HepG2 (cell line): Measurements from ENCODE around the gene USP5. TPM values are rescaled to one million over a fixed set of nuclear protein-coding genes. Genes with fewer than 3 reads are reported as not detected.

Experiments
- ATF7-NPFF ChIP-seq: sonication (generic); formaldehyde crosslinking; IDR thresholded peaks from 2 replicates; pipeline ENCODE4 v1.8.1; 2023; ENCODE audit warnings: mild to moderate bottlenecking, low read depth, missing genetic modification reagents, moderate library complexity
- CHCHD3 ChIP-seq: sonication (generic); formaldehyde crosslinking; IDR thresholded peaks from 2 replicates; pipeline ENCODE4 v1.8.0; 2022; ENCODE audit warnings: mild to moderate bottlenecking, missing genetic modification reagents, moderate library complexity
- CREB1 ChIP-seq, 2 experiments: fragments of 450-650 bp in 1 of 2; IDR thresholded peaks; 2 replicates each; pipeline ENCODE4 v1.6.1; 2016 to 2017; ENCODE audit warnings: control low read depth in 1 of 2, mild to moderate bottlenecking in 1 of 2, missing compliant biosample characterization in 1 of 2, missing genetic modification characterization in 1 of 2
- DNMT3B ChIP-seq: conservative IDR thresholded peaks from 2 replicates; pipeline ENCODE4 v1.6.1; 2016; ENCODE audit warnings: missing biosample characterization, control low read depth
- KDM5A ChIP-seq: fragments of 200-600 bp; sonication (generic); IDR thresholded peaks from 2 replicates; pipeline ENCODE4 v1.7.0; 2018; ENCODE audit warnings: antibody characterized with exemption, mild to moderate bottlenecking, low read length, borderline replicate concordance
- MBNL3 ChIP-seq: fragments of 250-450 bp; sonication (Bioruptor Pico); conservative IDR thresholded peaks from 2 replicates; pipeline ENCODE4 v1.8.0; 2022; ENCODE audit warnings: mild to moderate bottlenecking, inconsistent platforms
- MZF1 ChIP-seq: sonication (generic); formaldehyde crosslinking; IDR thresholded peaks from 2 replicates; pipeline ENCODE4 v1.8.1; 2023; ENCODE audit warnings: mild to moderate bottlenecking, missing genetic modification reagents, borderline replicate concordance
- NR3C1 ChIP-seq: sonication (generic); formaldehyde crosslinking; IDR thresholded peaks from 2 replicates; pipeline ENCODE4 v1.4.0; 2020; ENCODE audit warnings: missing genetic modification reagents
- PAWR ChIP-seq: sonication (generic); formaldehyde crosslinking; IDR thresholded peaks from 2 replicates; pipeline ENCODE4 v1.4.0; 2020; ENCODE audit warnings: missing genetic modification reagents, mild to moderate bottlenecking, borderline replicate concordance
- PAX8 ChIP-seq: sonication (generic); formaldehyde crosslinking; IDR thresholded peaks from 2 replicates; pipeline ENCODE4 v1.8.0; 2022; ENCODE audit warnings: mild to moderate bottlenecking, missing genetic modification reagents, borderline replicate concordance
- POLR2AphosphoS2 ChIP-seq: IDR thresholded peaks from 2 replicates; pipeline ENCODE4 v1.6.1; 2011; ENCODE audit warnings: low read depth, low read length, improper control_type of control experiment
- RFX1 ChIP-seq: fragments of 450-650 bp; IDR thresholded peaks from 2 replicates; pipeline ENCODE4 v1.6.1; 2017
- RFXAP ChIP-seq: sonication (generic); formaldehyde crosslinking; IDR thresholded peaks from 2 replicates; pipeline ENCODE4 v1.4.0; 2020; ENCODE audit warnings: missing genetic modification reagents, borderline replicate concordance
- SP4 ChIP-seq: sonication (generic); formaldehyde crosslinking; IDR thresholded peaks from 2 replicates; pipeline ENCODE4 v1.8.1; 2023; ENCODE audit warnings: mild to moderate bottlenecking, missing genetic modification reagents
- STAG1 ChIP-seq: sonication (generic); formaldehyde crosslinking; IDR thresholded peaks from 2 replicates; pipeline ENCODE4 v1.4.0; 2020; ENCODE audit warnings: missing genetic modification reagents
- TCF12 ChIP-seq, 2 experiments: fragments of 450-650 bp in 1 of 2; sonication (generic) in 1 of 2; formaldehyde crosslinking in 1 of 2; IDR thresholded peaks; 2 replicates each; pipeline versions ENCODE4 v1.6.1 to v1.8.0; 2017 to 2022; ENCODE audit warnings: antibody characterized with exemption in 1 of 2, mild to moderate bottlenecking in 1 of 2, missing genetic modification reagents in 1 of 2, moderate library complexity in 1 of 2
- YEATS2 ChIP-seq: sonication (generic); formaldehyde crosslinking; IDR thresholded peaks from 2 replicates; pipeline ENCODE4 v1.4.0; 2020; ENCODE audit warnings: missing genetic modification reagents, borderline replicate concordance
- ZMYM3 ChIP-seq: sonication (generic); formaldehyde crosslinking; IDR thresholded peaks from 2 replicates; pipeline ENCODE4 v1.5.1; 2020; ENCODE audit warnings: mild to moderate bottlenecking, missing genetic modification reagents
- ZNF567 ChIP-seq: sonication (generic); formaldehyde crosslinking; IDR thresholded peaks from 2 replicates; pipeline ENCODE4 v1.8.1; 2023; ENCODE audit warnings: mild to moderate bottlenecking, missing genetic modification reagents, borderline replicate concordance
- ZNF616 ChIP-seq: sonication (generic); formaldehyde crosslinking; IDR thresholded peaks from 2 replicates; pipeline ENCODE4 v1.5.0; 2020; ENCODE audit warnings: low read depth, mild to moderate bottlenecking, missing genetic modification reagents
- ZNF713 ChIP-seq: sonication (generic); formaldehyde crosslinking; IDR thresholded peaks from 2 replicates; pipeline ENCODE4 v1.4.0; 2020; ENCODE audit warnings: mild to moderate bottlenecking, missing genetic modification reagents
- ZNF766 ChIP-seq: sonication (generic); formaldehyde crosslinking; IDR thresholded peaks from 2 replicates; pipeline ENCODE4 v1.5.0; 2020; ENCODE audit warnings: missing genetic modification reagents, borderline replicate concordance
- ZZZ3 ChIP-seq: sonication (generic); formaldehyde crosslinking; IDR thresholded peaks from 2 replicates; pipeline ENCODE4 v1.4.0; 2020; ENCODE audit warnings: missing genetic modification reagents, mild to moderate bottlenecking, borderline replicate concordance
- polyA plus RNA-seq, 8 experiments: library from polyadenylated mRNA; depleted of rRNA in 3 of 8; stranded (reverse) in 7 of 8; unstranded in 1 of 8; fragments of >200 nt; fragmentation: Illumina TruSeq in 4 of 8; extraction: Trizol in 4 of 8; gene quantifications; 2 replicates each; pipeline versions ENCODE4 v1.2.1 to v1.2.3, GENCODE V29; 2011 to 2016; ENCODE audit warnings: low read depth in 4 of 8, missing spikeins in 1 of 8, mixed read lengths in 1 of 8; ENCODE audit not compliant: insufficient read depth in 1 of 8
- total RNA-seq, 5 experiments: library from RNA; depleted of rRNA; stranded (reverse); fragments of >200 nt; fragmentation: Illumina TruSeq; extraction: Trizol; gene quantifications; 2 replicates each; pipeline ENCODE4 v1.2.3, GENCODE V29; 2016; ENCODE audit warnings: low read depth in 1 of 5
- TF ChIP-seq, protein P1 (sequence below): sonication (generic); formaldehyde crosslinking; IDR thresholded peaks from 2 replicates; pipeline ENCODE4 v1.5.1; 2020; ENCODE audit warnings: mild to moderate bottlenecking, missing genetic modification reagents, borderline replicate concordance
- TF ChIP-seq, protein P2 (sequence below): sonication (generic); formaldehyde crosslinking; conservative IDR thresholded peaks from 2 replicates; pipeline ENCODE4 v1.5.0; 2020; ENCODE audit warnings: missing genetic modification reagents
- TF ChIP-seq, protein P3 (sequence below): sonication (generic); formaldehyde crosslinking; IDR thresholded peaks from 2 replicates; pipeline ENCODE4 v1.4.0; 2020; ENCODE audit warnings: missing genetic modification reagents

USP5 gene
- total and polyA plus RNA-seq, 2 of the 13 experiments (the other 11 are each of a cell fraction or from before 2014, with no cell fraction given) = 39.6 to 56.0 TPM

DNA sequence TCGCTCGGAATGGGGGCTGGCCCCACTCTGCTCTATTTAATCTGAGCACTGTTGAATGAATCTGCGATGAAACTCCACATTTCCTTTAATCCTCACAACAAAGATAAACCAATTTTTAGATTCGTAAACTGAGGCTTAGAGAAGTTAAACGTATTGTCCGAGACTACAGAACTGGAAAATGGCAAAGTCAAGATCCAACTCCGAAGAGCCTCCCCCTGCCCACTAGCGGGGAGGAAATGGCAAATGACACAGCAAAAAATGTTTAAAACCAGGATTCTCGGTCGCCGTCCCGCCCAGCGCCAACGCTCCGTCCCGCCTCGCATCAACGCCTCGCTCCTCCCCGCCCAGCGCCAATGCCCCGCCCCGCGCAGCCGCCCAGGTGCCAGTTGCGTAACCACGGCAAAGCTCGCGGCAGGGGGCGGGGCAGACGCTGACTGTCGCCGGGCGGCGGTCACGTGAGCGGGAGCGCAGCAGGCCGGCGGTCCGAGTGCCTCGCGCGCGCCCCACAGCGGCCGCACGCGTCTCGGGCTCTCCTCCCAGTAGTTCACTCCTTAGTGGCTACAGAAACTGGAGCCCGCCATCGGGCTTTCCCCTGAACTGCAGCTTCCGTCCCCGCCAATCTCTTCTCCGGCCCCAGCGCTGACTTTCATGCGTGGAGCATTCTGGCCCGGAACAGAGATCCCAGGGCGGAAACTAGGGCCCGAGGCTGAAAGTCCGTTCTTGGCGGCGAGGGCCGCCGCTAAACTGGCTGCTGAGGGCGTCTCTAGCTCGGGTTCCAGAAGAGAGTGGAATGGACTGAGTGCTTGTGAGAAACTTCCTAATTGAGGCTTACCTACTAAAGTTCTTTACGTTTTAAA is 39.1 kb downstream of the USP5 start (continued):
- no peak for TF ChIP-seq ZZZ3 (CRISPR knock-in tag)
- no peak for TF ChIP-seq CHCHD3
- no peak for TF ChIP-seq RFX1
- no peak for TF ChIP-seq PAWR
- no peak; the same call in 1 of the 2 replicates for TF ChIP-seq KDM5A
- TF ChIP-seq MZF1 (CRISPR knock-in tag) = no peak
- no peak for TF ChIP-seq NR3C1 (CRISPR knock-in tag)
- TF ChIP-seq ZNF567 (CRISPR knock-in tag) = no peak; the same call in 1 of the 2 replicates
- TF ChIP-seq, protein P1, sequence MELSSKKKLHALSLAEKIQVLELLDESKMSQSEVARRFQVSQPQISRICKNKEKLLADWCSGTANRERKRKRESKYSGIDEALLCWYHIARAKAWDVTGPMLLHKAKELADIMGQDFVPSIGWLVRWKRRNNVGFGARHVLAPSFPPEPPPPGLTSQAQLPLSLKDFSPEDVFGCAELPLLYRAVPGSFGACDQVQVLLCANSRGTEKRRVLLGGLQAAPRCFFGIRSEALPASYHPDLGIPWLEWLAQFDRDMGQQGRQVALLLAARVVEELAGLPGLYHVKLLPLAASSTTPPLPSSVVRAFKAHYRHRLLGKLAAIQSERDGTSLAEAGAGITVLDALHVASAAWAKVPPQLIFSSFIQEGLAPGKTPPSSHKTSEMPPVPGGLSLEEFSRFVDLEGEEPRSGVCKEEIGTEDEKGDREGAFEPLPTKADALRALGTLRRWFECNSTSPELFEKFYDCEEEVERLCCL (CRISPR knock-in tag) = no peak
- peak; percentile 92 for TF ChIP-seq ATF7-NPFF (CRISPR knock-in tag)
- peak; percentile 55; the same call in 1 of the 2 replicates for TF ChIP-seq YEATS2
- no peak for TF ChIP-seq ZNF616 (CRISPR knock-in tag)
- peak; percentile 74 for TF ChIP-seq STAG1
- TF ChIP-seq PAX8 (CRISPR knock-in tag) = no peak
- TF ChIP-seq, protein P2, sequence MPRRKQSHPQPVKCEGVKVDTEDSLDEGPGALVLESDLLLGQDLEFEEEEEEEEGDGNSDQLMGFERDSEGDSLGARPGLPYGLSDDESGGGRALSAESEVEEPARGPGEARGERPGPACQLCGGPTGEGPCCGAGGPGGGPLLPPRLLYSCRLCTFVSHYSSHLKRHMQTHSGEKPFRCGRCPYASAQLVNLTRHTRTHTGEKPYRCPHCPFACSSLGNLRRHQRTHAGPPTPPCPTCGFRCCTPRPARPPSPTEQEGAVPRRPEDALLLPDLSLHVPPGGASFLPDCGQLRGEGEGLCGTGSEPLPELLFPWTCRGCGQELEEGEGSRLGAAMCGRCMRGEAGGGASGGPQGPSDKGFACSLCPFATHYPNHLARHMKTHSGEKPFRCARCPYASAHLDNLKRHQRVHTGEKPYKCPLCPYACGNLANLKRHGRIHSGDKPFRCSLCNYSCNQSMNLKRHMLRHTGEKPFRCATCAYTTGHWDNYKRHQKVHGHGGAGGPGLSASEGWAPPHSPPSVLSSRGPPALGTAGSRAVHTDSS (CRISPR knock-in tag) = no peak
- no peak for TF ChIP-seq ZMYM3 (CRISPR knock-in tag)
- TF ChIP-seq POLR2AphosphoS2 = no peak
- TF ChIP-seq CREB1 (IDR thresholded peaks at IDR 0.05) = peak; percentile 58; the same call in 1 of the 2 replicates
- 0 out of 2 replicates have a peak, but pooled peaks have one; percentile 21 for TF ChIP-seq CREB1 (CRISPR knock-in tag; IDR thresholded peaks at IDR 0.05)
- no peak for TF ChIP-seq TCF12 (IDR thresholded peaks at IDR 0.05)
- peak; percentile 61; the same call in 1 of the 2 replicates for TF ChIP-seq TCF12 (CRISPR knock-in tag; IDR thresholded peaks at IDR 0.05)
- peak; percentile 59; the same call in 1 of the 2 replicates for TF ChIP-seq ZNF713 (CRISPR knock-in tag)
- no peak; the same call in none of the 2 replicates for TF ChIP-seq RFXAP (CRISPR knock-in tag)
- TF ChIP-seq, protein P3, sequence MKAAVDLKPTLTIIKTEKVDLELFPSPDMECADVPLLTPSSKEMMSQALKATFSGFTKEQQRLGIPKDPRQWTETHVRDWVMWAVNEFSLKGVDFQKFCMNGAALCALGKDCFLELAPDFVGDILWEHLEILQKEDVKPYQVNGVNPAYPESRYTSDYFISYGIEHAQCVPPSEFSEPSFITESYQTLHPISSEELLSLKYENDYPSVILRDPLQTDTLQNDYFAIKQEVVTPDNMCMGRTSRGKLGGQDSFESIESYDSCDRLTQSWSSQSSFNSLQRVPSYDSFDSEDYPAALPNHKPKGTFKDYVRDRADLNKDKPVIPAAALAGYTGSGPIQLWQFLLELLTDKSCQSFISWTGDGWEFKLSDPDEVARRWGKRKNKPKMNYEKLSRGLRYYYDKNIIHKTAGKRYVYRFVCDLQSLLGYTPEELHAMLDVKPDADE (CRISPR knock-in tag) = no peak
- TF ChIP-seq DNMT3B (CRISPR knock-in tag) = 0 out of 2 replicates have a peak, but pooled peaks have one; percentile 27
- TF ChIP-seq SP4 (CRISPR knock-in tag) = peak; percentile 98
- peak; percentile 68 for TF ChIP-seq ZNF766
- no peak for TF ChIP-seq MBNL3
